Lower leg skin (tissue), 3 donors: ENCODE results near the gene PMFBP1.

Experiments
- POLR2A ChIP-seq, 2 donors: fragments of 450-650 bp; IDR thresholded peaks; one replicate each; pipeline ENCODE4 v1.6.1; 2016 to 2017; ENCODE audit warnings: antibody characterized with exemption in 2 of 2, mild to moderate bottlenecking in 1 of 2, moderate library complexity in 1 of 2
- TF ChIP-seq, protein P1 (sequence below), 3 donors: fragments of 450-650 bp; IDR thresholded peaks; one replicate each; pipeline ENCODE4 v1.5.1; 2016; ENCODE audit warnings: antibody characterized with exemption in 3 of 3, mild to moderate bottlenecking in 3 of 3, moderate library complexity in 2 of 3

GRCh38 chr16:72093448-72094265 is 78.3 kb downstream of the PMFBP1 start, which contains the start of the genes DHX38 and TXNL4B:
- TF ChIP-seq, protein P1, sequence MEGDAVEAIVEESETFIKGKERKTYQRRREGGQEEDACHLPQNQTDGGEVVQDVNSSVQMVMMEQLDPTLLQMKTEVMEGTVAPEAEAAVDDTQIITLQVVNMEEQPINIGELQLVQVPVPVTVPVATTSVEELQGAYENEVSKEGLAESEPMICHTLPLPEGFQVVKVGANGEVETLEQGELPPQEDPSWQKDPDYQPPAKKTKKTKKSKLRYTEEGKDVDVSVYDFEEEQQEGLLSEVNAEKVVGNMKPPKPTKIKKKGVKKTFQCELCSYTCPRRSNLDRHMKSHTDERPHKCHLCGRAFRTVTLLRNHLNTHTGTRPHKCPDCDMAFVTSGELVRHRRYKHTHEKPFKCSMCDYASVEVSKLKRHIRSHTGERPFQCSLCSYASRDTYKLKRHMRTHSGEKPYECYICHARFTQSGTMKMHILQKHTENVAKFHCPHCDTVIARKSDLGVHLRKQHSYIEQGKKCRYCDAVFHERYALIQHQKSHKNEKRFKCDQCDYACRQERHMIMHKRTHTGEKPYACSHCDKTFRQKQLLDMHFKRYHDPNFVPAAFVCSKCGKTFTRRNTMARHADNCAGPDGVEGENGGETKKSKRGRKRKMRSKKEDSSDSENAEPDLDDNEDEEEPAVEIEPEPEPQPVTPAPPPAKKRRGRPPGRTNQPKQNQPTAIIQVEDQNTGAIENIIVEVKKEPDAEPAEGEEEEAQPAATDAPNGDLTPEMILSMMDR (IDR thresholded peaks at IDR 0.05), result no peak
- TF ChIP-seq POLR2A (IDR thresholded peaks at IDR 0.05), result peak in 1 of 2 donors; percentile 47
